Measurements from ENCODE around the gene FAM193B. TPM values are rescaled to one million over a fixed set of nuclear protein-coding genes. Genes with fewer than 3 reads are reported as not detected.
A peak's percentile ranks its signal among the peaks of the same experiment; 100 is the strongest.

The FAM193B gene
- total RNA-seq, 1 experiment from 2014 or later: 45.3 TPM

DNA sequence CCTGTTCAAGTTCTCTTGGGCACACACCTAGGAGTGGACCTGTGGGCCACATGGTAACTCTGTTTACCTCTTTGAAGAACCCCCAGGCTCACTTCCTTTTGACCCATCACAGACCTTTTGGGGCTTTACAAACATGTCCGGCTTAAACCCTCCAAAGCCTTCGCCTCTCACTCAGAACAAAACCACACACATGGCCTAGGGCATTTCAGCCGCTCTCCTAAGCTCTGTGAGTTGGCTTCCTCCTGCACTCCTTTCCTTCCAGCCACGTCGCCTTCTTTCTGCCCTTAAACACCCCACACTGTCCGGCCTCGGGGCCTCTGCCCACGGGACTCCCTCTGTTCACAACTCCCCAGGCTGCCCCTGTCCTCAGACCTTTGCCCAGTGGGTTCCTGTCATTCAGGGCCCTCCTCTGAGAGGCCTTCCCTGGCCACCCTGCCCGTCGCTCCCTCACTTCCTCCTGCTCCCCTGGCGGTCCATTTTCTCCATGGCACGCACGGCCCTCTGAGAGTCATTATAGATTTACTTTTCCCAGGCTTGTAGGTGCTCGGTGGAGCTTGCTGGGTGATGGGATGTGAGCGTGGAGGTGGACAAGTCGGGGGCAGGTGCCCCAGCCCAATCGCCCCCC, 46.7 kb downstream of the FAM193B start:
- in situ Hi-C loops (cut with HindIII; ENCODE audit: low sequenced_read_pairs): no loop called here
- no peak for DNase-seq (ENCODE audit: low spot score)

DNA sequence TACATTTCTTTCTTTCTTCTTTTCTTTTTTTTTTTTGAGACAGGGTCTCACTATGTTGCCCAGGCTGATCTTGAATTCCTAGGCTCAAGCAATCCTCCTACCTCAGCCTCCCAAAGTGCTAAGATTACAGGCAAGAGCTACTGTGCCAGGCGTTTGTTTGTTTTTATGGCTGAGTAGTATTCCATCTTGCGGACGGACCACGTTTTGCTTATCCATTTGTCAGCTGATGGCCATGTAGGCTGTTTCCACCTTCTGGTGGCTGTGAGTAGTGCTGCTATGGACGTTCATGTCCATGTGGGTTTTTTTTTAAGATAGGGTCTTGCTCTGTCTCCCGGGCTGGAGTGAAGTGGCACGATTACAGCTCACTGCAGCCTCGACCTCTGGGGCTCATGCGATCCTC, 47.2 kb downstream of the FAM193B start:
- in situ Hi-C loops (cut with HindIII; ENCODE audit: low sequenced_read_pairs): no loop called here
- no peak for DNase-seq (ENCODE audit: low spot score)

DNA sequence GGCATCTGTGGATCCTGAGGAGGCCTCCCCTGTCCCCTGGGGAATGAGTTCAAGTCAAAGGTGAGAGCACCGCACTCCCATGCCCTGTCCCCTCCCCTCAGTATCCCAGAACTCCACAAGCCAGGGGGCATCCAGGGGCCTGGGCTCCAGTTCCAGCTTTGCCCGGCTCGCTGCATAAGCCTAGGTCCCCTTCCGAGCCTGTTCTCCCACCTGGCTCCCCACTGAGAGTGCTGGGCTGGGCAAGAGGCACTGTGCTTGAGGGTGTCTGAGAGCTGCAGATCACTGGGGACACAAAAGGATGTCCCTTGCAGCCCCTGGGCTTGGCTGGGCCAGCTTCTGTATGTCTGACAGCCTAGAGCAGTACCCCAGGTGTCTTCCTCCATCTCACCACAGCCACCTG, 49.3 kb downstream of the FAM193B start:
- in situ Hi-C loops (cut with HindIII; ENCODE audit: low sequenced_read_pairs): no loop called here
- DNase-seq (ENCODE audit: low spot score): no peak

DNA sequence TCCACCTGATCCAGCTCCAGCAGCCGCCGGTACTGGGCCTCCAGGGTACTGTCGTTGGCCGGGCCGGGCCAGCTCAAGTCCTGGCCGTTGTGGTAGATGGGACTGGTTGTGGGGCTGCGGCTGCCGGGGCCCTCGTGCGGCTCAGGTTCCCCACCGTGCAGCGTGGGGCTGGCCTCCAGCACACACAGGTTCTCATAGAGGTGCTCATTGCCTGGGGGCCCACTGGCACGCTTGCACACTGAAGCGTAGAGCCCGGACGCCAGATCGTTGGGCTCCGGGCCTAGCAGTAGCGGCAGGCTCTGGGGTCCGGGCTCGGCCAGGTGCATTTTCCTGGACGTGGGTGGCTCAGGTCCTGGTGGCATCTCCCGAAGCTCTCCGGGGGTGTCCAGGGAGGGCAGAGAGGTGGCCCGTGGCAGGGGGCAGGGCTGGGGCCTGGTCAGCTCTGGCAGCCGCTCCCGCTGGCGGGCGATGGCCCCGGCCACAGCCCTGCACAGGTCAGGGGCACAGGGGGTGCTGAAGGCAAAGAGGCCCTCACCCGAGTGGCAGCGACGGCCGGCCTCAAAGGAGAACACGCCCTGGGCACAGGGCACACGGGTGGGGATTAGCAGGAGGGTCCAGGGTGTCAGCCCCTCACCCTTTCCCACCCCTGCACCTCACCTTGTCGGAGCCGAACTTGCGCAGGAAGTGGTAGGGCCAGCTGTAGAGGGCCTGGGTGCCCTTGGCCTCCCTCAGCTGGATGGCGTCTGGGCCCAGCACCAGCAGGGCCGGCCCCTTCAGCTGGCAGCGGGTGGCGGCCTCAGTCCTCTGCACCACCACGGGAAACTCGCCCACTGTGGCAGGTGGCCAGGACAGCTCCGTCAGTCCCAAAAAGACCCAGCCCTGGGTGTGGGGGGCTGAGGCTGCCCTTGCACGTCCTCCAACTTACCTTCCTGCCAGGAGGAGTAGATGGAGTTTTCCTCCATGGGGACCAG, 50.0 kb downstream of the FAM193B start:
- in situ Hi-C loops (cut with HindIII; ENCODE audit: low sequenced_read_pairs): no loop called here
- no peak for DNase-seq (ENCODE audit: low spot score)

DNA sequence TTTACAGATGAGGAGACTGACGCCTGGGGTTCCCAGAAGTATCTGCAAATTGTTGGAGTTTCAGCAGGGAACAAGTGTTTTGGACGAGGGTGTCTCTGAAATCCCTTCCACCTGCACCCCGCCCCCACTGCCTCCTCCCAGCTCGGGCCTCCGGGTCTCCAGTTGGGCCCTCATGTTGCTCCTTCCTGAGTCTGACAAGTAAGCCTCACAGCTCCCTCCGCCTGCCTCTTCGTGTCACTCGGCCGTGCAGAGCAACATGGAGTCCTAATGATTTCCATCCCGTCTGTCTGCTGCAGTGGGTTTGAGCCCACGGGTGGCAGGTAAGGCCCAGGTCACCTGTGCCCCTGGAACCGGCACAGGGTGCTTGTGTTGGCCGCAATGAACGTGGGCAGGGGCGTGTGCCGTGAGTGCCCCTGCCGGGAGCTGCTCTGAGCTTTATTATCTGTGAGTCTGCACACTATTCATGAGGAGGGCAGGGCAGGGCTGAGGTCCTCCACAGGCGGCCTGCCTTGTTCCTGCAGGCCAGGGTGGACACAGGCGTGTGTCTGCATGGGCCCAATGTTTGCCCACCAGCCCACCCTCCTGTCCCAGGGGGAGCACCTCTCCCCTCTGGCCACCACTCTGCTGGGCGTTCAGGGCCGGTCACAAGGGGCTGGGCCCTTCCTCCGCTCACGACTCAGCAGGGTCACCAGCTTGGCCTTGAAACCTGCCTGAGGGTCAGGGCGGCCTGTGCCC, 50.8 kb downstream of the FAM193B start:
- DNase-seq (ENCODE audit: low spot score): no peak
- in situ Hi-C loops (cut with HindIII; ENCODE audit: low sequenced_read_pairs): no loop called here

DNA sequence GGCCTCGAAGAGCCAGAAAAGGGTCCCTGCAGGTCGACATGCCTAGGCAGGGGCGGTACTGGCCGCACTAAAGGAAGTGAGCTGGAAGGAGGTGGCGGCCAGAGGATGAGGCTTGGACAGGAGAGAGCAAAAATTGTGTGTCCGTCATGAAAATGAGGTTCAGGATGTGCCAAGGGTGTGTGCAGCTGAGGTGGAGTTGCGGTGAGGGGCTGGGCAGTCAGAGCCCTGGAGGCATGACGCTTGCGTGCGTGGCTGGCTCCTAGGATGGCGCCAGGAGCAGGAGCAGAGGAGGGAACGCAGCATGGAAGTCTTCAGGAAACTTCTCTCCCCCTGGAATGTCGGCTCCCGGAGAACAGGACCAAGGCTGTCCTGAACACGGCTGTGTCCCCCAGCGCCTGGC, 51.5 kb downstream of the FAM193B start:
- no peak for DNase-seq (ENCODE audit: low spot score)
- in situ Hi-C loops (cut with HindIII; ENCODE audit: low sequenced_read_pairs): no loop called here

DNA sequence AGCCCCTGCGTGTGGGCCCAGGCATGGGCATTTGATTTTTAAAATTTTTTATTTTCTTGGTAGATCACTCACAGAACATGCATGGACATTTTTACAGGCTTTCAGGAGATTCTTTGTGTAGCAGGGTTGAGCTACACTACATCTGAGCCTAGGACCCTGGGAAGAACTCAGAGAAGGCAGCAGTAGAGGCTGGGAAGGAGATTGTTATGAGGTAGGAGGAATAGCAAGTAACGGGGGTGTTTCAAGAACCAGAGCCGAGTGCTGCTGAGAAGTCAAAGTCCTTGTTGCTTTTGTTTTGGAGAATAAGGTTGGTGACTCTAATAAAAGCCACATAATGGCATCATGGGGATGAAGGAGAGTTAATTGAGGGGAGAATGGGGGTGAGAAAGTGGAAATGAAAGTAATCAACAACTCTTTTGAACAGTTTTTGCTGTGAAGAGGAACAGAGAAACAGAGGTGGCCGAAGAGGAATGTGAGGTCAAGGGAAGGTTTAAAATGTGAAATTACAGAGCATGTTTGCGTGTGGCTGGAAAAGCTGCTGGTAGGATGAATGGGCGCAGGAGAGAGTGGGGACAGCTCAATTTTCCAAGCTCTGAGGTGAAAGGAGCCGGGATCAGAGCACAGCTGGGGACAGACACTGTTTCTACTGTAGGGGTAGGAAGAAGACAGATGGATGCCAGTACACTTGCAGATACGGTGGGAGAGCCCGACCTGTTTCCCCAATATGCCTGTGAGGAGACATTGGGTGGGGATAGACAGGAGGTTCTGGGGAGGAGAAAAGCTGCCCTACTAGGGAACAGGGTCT, 52.3 kb downstream of the FAM193B start:
- DNase-seq (ENCODE audit: low spot score): no peak
- in situ Hi-C loops (cut with HindIII; ENCODE audit: low sequenced_read_pairs): no loop called here

DNA sequence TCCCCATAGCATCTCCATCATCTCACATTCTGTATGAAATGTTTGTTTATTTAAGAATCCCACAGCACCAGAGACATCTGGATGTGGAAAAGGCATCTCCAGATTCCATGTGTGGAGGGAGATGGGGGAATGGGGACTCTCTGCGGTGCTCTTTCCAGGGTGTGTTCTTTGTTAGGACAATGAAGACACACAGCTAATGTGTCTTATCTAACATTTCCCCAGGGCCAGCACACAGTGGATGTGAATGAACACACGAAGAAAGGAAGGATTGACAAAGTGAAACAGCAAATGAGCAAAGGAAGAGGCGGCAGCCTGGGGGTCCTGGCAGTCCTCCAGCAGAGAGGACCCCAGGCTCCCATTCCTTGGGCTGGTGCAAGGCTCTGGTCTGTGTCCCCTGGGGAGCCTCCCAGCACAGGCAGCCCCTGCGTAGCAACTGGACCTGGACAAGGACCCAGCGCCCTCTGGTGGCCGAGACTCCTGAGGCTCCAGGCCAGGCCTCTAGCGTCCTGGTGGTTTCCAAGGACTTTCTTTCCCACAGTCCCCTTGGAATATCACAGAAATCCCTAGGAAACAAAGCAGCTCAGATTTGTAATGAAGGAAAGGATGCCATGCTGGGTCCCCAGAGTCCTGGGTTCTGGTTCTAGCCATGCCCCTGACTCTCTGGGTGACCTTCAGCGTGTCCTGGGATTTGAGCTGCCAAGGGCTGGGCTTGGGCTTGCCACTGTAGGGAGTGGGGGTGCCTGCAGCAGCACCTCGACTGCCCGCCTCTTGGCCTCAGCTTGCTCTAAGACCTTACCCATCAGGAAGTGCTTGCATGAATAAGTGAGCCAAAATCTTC, 53.5 kb downstream of the FAM193B start:
- peak; percentile 86 for DNase-seq (ENCODE audit: low spot score)
- in situ Hi-C loops (cut with HindIII; ENCODE audit: low sequenced_read_pairs): no loop called here

DNA sequence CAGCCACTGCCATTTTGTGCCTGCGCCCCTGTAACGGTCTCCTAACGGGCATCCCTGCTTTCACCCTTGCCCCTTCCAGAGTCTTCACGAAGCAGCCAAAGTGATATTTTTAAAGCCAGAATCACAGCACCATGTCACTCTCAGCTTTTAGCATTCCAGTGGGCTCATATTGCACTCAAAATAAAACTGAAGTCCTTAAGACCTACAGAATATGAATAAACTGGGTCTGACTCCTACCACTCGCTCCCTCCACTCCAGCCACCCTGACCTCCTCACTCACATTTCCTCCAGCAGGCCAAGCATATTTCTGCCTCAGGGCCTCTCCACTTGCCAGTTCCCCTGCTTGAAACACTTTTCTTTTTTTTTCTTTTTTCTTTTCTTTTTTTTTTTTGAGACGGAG, 54.5 kb downstream of the FAM193B start:
- in situ Hi-C loops (cut with HindIII; ENCODE audit: low sequenced_read_pairs): no loop called here

DNA sequence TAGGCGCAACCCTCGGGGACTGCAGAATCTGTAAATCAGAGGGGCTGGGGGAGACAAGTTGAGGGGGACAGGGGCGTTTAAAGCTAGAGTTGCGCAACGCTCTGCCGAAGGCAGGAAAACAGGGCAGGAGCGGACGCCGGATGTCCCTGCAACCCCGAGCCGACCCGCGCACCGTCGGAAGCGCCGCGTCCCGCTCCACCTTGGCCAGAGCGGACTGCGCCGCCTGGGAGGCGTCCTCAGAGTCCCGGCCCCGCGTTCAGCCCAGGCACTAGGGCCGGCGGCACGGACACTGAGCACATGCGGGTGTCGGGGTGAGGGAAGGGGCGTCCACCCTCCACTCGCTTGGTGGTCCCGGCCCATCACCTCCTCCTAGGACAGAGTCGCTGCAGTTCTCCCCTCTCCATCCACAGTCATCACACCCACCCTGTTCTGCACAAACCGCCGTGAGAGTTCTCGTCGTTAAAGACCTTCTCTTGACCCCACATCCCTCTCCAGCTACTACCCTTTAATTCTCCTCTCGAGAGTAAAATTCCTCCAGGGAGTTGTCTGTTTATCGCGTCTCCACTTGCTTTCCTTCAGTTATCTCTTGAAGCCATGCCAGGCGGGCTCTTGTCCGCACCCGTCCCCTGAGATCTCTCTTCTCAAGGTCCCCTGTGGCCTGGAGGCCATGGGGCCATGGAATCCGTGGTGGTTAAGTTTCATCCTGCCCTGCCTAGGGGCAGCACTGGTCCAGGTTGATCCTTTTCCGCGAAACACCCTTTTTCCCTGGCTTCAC, 56.2 kb downstream of the FAM193B start:
- in situ Hi-C loops (cut with HindIII; ENCODE audit: low sequenced_read_pairs): no loop called here
- no peak for DNase-seq (ENCODE audit: low spot score)

More for the DNA sequence above, 54.5 kb downstream of the FAM193B start:
- no peak for DNase-seq (ENCODE audit: low spot score)

DNA sequence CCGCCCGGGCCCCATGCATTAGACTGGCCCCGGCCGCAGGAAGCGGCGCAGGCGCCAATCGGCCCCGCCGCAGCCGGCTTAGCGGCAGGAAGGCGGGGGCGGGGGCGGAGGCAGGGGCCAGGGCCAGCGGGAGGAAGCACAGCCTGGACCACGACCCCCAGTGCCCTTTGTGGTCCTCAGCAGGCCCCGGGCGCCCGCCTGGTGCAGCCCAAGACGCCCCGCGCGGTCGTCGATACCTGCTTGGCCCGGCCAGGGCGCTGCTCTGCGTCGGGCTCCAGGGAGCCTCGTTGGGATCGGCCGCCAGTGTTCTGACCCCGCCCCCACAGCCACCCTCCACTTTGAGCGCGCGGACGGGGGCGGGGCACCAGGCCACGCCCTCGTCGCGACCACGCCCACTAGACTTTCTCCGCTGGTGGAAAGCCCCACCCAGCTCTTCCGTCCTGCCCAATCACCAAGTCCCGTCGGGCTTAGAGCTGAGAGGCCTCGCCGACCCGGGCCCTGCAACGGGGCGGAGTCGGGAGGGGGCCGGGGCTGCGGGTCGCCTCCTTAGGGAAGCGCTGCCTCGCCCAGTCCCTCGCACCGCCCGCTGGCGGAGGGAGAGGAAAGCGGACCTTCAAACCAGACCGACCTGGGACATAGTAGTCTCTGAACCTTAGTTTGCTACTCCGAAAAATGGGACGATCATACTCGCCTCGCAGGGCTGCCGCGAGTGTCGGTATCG, 56.9 kb downstream of the FAM193B start, which contains the start of gene PDLIM7:
PDLIM7 (minus strand) TSS at position 313 of the 721 bp plus-strand sequence. CDS start 1,092 bp downstream, outside the sequence.
- peak; percentile 68 for DNase-seq (ENCODE audit: low spot score)
- in situ Hi-C loops (cut with HindIII; ENCODE audit: low sequenced_read_pairs): no loop called here

DNA sequence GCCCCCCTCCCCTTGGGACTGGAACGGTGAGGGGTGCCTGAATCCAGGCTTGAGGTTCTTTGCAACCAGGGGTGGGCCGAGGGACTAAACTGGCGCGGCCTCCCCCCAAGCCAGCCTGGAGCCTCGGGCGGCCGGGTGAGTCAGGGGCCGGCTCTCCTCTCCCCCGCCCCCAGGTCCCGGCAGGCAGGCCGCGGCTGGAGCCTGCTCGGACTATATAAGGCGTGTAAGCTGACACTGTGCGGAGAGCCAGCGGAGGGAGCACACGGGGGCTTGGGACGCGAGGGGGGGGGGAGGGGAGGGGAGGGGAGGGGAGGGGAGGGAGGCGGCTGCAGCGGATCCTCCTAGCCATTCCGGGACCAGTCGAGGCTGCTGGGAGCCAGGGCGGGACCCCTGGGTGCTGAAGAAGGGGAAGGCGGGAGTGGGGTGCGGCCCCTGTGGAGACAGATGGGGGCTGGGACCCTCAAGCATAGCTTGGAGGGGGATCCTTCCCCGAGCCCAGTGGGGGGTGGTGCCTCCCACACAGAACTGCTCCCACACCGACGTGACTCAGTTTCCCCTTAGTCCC, 57.6 kb downstream of the FAM193B start:
- in situ Hi-C loops (cut with HindIII; ENCODE audit: low sequenced_read_pairs): no loop called here
- no peak for DNase-seq (ENCODE audit: low spot score)

DNA sequence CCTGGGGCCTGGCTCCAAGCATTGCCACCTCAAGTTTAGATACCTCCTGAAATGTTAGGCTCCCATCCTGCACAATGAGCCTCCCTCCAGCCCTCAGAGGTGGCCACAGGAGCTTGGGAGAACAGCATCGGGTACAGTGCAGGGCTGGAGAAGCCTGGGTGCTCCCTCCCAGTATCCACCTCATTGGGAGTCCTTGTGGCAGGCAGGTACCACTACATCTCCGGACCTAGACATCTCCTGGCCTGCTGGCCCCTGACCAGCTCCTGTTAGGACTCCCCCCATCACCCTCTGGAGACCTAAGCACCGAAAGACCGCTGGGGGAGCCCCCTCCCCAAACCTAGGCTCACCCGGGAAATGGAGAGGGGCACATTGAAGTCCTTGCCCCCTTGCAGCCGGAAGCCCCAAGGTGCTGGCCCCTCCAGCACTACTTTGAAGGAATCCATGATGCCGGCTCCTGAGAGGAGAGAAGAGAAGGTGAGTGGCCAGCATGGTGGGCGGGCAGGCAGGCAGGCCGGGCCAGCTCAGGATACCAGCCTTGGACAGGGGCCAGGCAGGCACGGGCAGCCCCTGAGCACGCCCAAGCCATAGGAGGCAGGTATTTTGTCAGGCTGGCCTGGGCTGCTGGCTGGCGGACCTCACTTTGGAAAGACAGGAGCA, 58.2 kb downstream of the FAM193B start:
- no peak for DNase-seq (ENCODE audit: low spot score)
- in situ Hi-C loops (cut with HindIII; ENCODE audit: low sequenced_read_pairs): no loop called here

DNA sequence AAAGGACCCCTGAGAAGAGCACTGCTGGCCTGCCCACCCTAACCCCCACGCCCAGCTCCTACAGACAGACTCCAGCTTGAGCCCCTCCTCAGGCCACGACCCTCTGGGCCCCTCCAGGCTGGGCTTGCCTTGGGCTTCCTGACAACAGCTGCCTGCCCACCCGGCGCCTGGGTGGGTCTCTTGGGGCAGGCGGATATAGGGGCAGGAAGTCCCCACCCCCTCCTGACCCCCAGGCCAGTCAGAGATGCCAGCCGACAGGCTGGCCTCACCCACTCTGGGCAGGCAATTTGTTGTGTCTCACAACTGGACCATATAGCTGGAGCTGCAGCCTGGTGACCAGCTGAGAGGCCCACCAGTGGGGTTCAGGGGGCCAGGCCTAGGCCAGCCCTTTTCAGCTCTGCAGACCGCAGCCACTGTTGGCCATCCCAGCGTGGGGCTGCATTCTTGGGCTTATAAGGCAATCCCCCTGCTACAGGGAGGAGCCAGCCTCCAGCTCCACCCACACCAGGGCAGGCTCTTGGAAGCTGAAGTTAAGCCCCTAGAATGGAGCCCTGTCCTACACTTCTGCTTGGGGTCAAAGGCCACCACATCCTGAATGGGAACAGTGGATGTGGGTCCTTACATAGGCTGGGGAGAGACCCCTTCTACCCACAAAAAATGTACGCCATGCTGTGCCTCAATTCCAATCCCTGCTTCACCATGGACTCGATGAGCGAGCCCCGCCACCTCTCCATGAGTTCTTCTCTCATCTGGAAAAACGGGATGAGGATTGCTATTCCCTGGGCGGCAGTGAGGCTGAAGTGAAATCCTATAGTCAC, 58.9 kb downstream of the FAM193B start:
- in situ Hi-C loops (cut with HindIII; ENCODE audit: low sequenced_read_pairs): no loop called here
- DNase-seq (ENCODE audit: low spot score): no peak

Data from G401 (cell line).